HEK293 (cell line): ENCODE measurements around the gene CACNB4.

ENCODE experiments used
- CTCF ChIP-seq: fragments of 450-650 bp; formaldehyde crosslinking; IDR thresholded peaks from 2 replicates; pipeline ENCODE4 v1.5.1; 2016; ENCODE audit warnings: missing biosample characterization, missing genetic modification characterization
- PRDM1 ChIP-seq: fragments of 450-650 bp; formaldehyde crosslinking; IDR thresholded peaks from 2 replicates; pipeline ENCODE4; 2016; ENCODE audit warnings: missing biosample characterization, missing genetic modification characterization
- TCF7L2 ChIP-seq: IDR thresholded peaks from 2 replicates; pipeline ENCODE4 v1.6.1; 2011; ENCODE audit warnings: low read depth, mild to moderate bottlenecking, inconsistent platforms, low read length, moderate library complexity, borderline replicate concordance
- ZNF404 ChIP-seq: fragments of 450-650 bp; formaldehyde crosslinking; IDR thresholded peaks from 2 replicates; pipeline ENCODE4 v1.5.1; 2017; ENCODE audit warnings: missing biosample characterization, missing genetic modification characterization
- ZSCAN30 ChIP-seq: fragments of 450-650 bp; IDR thresholded peaks from 2 replicates; pipeline ENCODE4 v1.5.1; 2018; ENCODE audit warnings: missing biosample characterization, mild to moderate bottlenecking, missing genetic modification characterization, moderate library complexity
- TF ChIP-seq, protein P1 (sequence below): fragments of 450-650 bp; formaldehyde crosslinking; IDR thresholded peaks from 2 replicates; pipeline ENCODE4 v1.5.1; 2016; ENCODE audit warnings: missing biosample characterization, missing genetic modification characterization
- TF ChIP-seq, protein P2 (sequence below): fragments of 450-650 bp; formaldehyde crosslinking; IDR thresholded peaks from 2 replicates; pipeline ENCODE4 v1.5.1; 2017; ENCODE audit warnings: missing biosample characterization, missing genetic modification characterization

GRCh38 chr2:151947813-151948165 lies 151.1 kb downstream of the CACNB4 start:
- TF ChIP-seq ZNF404 (tag by site-specific recombination): no peak
- TF ChIP-seq CTCF (tag by site-specific recombination): no peak
- no peak for TF ChIP-seq ZSCAN30 (tag by site-specific recombination)
- no peak for TF ChIP-seq PRDM1 (tag by site-specific recombination)
- no peak for TF ChIP-seq TCF7L2
- TF ChIP-seq, protein P1, sequence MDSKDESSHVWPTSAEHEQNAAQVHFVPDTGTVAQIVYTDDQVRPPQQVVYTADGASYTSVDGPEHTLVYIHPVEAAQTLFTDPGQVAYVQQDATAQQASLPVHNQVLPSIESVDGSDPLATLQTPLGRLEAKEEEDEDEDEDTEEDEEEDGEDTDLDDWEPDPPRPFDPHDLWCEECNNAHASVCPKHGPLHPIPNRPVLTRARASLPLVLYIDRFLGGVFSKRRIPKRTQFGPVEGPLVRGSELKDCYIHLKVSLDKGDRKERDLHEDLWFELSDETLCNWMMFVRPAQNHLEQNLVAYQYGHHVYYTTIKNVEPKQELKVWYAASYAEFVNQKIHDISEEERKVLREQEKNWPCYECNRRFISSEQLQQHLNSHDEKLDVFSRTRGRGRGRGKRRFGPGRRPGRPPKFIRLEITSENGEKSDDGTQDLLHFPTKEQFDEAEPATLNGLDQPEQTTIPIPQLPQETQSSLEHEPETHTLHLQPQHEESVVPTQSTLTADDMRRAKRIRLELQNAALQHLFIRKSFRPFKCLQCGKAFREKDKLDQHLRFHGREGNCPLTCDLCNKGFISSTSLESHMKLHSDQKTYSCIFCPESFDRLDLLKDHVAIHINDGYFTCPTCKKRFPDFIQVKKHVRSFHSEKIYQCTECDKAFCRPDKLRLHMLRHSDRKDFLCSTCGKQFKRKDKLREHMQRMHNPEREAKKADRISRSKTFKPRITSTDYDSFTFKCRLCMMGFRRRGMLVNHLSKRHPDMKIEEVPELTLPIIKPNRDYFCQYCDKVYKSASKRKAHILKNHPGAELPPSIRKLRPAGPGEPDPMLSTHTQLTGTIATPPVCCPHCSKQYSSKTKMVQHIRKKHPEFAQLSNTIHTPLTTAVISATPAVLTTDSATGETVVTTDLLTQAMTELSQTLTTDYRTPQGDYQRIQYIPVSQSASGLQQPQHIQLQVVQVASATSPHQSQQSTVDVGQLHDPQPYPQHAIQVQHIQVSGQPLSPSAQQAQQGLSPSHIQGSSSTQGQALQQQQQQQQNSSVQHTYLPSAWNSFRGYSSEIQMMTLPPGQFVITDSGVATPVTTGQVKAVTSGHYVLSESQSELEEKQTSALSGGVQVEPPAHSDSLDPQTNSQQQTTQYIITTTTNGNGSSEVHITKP (tag by site-specific recombination): no peak
- TF ChIP-seq, protein P2, sequence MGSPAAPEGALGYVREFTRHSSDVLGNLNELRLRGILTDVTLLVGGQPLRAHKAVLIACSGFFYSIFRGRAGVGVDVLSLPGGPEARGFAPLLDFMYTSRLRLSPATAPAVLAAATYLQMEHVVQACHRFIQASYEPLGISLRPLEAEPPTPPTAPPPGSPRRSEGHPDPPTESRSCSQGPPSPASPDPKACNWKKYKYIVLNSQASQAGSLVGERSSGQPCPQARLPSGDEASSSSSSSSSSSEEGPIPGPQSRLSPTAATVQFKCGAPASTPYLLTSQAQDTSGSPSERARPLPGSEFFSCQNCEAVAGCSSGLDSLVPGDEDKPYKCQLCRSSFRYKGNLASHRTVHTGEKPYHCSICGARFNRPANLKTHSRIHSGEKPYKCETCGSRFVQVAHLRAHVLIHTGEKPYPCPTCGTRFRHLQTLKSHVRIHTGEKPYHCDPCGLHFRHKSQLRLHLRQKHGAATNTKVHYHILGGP (tag by site-specific recombination): no peak
